A549 (cell line): Measurements from ENCODE around the gene SNX14. TPM values are rescaled to one million over a fixed set of nuclear protein-coding genes. Genes with fewer than 3 reads are reported as not detected.
"Not testable (repeated sequence)": the region's sequence is repeated elsewhere in the genome, so short reads cannot be mapped to it uniquely, and the experiment has no call there.

Source experiments
- ATAC-seq, 2 experiments: fragments of 200-7000 bp in 1 of 2; fragments of >200 bp in 1 of 2; cut with Nextera tagmentation in 1 of 2; cut with Tn5 transposase in 1 of 2; 3 replicates each; pipeline versions ENCODE4 v1.8.0 to v1.9.1; 2018 to 2020; ENCODE audit warnings: mild to moderate bottlenecking in 1 of 2, moderate library complexity in 1 of 2
- CTCF ChIA-PET: fragments of 300-600 bp; sonication (Branson Sonifier 250); formaldehyde crosslinking; extraction: SDS; loops from one replicate; lab custom pipeline; 2021; ENCODE audit warnings: antibody characterized with exemption, inconsistent platforms; lab: Yijun Ruan, JAX
- POLR2A ChIA-PET: fragments of 350-600 bp; formaldehyde crosslinking; extraction: SDS; loops from one replicate; lab custom pipeline; 2021; ENCODE audit warnings: antibody characterized with exemption, inconsistent platforms; lab: Yijun Ruan, JAX
- DNase-seq, 2 experiments: peaks; one replicate each; pipeline versions ENCODE4 v3.0.0 to v3.0.0-alpha.2; 2011 to 2016; ENCODE audit warnings: low read depth in 1 of 2, low spot score in 1 of 2
- FAIRE-seq: peaks from 2 replicates; lab custom pipeline; 2011; peaks lifted over from hg19 to GRCh38; lab: Jason Lieb, UNC
- H3K27ac ChIP-seq, 2 experiments: fragments of >200 bp; sonication (Bioruptor Twin); formaldehyde crosslinking; 3 replicates each; pipeline ENCODE4 v1.5.1; 2016 to 2017
- H3K4me1 ChIP-seq: fragments of >200 bp; sonication (Bioruptor Twin); formaldehyde crosslinking; 3 replicates; pipeline ENCODE4 v1.6.1; 2016
- H3K4me2 ChIP-seq: fragments of >200 bp; sonication (Bioruptor Twin); formaldehyde crosslinking; 3 replicates; pipeline ENCODE4 v1.6.1; 2016
- H3K4me3 ChIP-seq: fragments of >200 bp; sonication (Bioruptor Twin); formaldehyde crosslinking; 3 replicates; pipeline ENCODE4 v1.5.1; 2016
- H3K9me3 ChIP-seq: fragments of >200 bp; sonication (Bioruptor Twin); formaldehyde crosslinking; 3 replicates; pipeline ENCODE4 v1.6.1; 2016
- BCL3 ChIP-seq: fragments of >200 bp; sonication (Bioruptor Twin); formaldehyde crosslinking; IDR thresholded peaks from 3 replicates; pipeline ENCODE4 v1.6.1; 2016
- CBX2 ChIP-seq: fragments of 200-600 bp; sonication (generic); IDR thresholded peaks from 2 replicates; pipeline ENCODE4 v1.6.1; 2016; ENCODE audit warnings: low read depth, mild to moderate bottlenecking, borderline replicate concordance
- CTCF ChIP-seq: fragments of >200 bp; sonication (Bioruptor Twin); formaldehyde crosslinking; IDR thresholded peaks from 3 replicates; pipeline ENCODE4 v1.5.1; 2016
- E2F6 ChIP-seq: IDR thresholded peaks from 2 replicates; pipeline ENCODE4 v1.6.1; 2012; ENCODE audit warnings: low read depth, borderline replicate concordance
- EHMT2 ChIP-seq: fragments of 200-600 bp; sonication (generic); IDR thresholded peaks from 2 replicates; pipeline ENCODE4 v1.6.1; 2016; ENCODE audit warnings: antibody characterized with exemption, low read depth, mild to moderate bottlenecking, moderate library complexity
- EP300 ChIP-seq, 2 experiments: fragments of >200 bp; sonication (Bioruptor Twin); formaldehyde crosslinking; IDR thresholded peaks; 2 replicates in 1 of 2; 3 replicates in 1 of 2; pipeline ENCODE4 v1.6.1; 2016 to 2017
- FOSL2 ChIP-seq, 2 experiments: fragments of 450-650 bp in 1 of 2; fragments of >200 bp in 1 of 2; sonication (Bioruptor Twin) in 1 of 2; formaldehyde crosslinking; IDR thresholded peaks; 2 replicates each; pipeline versions ENCODE4 v1.5.0 to v1.6.1; 2016 to 2020; ENCODE audit warnings: mild to moderate bottlenecking in 1 of 2, moderate library complexity in 1 of 2
- FOXS1 ChIP-seq: fragments of 250-450 bp; sonication (Bioruptor Pico); IDR thresholded peaks from 2 replicates; pipeline ENCODE4 v1.5.0; 2020; ENCODE audit warnings: mild to moderate bottlenecking, moderate library complexity
- HDAC2 ChIP-seq: fragments of 200-600 bp; sonication (generic); IDR thresholded peaks from 2 replicates; pipeline ENCODE4 v1.6.1; 2016
- HOXA7 ChIP-seq: fragments of 250-450 bp; sonication (Bioruptor Pico); IDR thresholded peaks from 2 replicates; pipeline ENCODE4 v1.5.0; 2020; ENCODE audit warnings: mild to moderate bottlenecking, moderate library complexity
- HOXB13 ChIP-seq: fragments of 250-450 bp; sonication (Bioruptor Pico); IDR thresholded peaks from 2 replicates; pipeline ENCODE4 v1.5.0; 2020; ENCODE audit warnings: low read depth, mild to moderate bottlenecking, moderate library complexity
- JUNB ChIP-seq: fragments of >200 bp; sonication (Bioruptor Twin); formaldehyde crosslinking; IDR thresholded peaks from 2 replicates; pipeline ENCODE4 v1.6.1; 2016
- KDM1A ChIP-seq: fragments of 200-600 bp; sonication (generic); IDR thresholded peaks from 2 replicates; pipeline ENCODE4 v1.6.1; 2016; ENCODE audit warnings: low read depth, mild to moderate bottlenecking
- KDM5A ChIP-seq: fragments of 200-600 bp; sonication (generic); IDR thresholded peaks from 2 replicates; pipeline ENCODE4 v1.6.1; 2016; ENCODE audit warnings: antibody characterized with exemption, mild to moderate bottlenecking
- MAZ ChIP-seq: fragments of 150-350 bp; IDR thresholded peaks from 2 replicates; pipeline ENCODE4 v1.6.1; 2014; ENCODE audit warnings: antibody characterized with exemption, low read depth, low read length, borderline replicate concordance
- NPAS2 ChIP-seq: fragments of 250-450 bp; sonication (Bioruptor Pico); IDR thresholded peaks from 2 replicates; pipeline ENCODE4 v1.8.0; 2022; ENCODE audit warnings: mild to moderate bottlenecking, moderate library complexity, borderline replicate concordance
- NR3C1 ChIP-seq: fragments of >200 bp; sonication (Bioruptor Twin); formaldehyde crosslinking; IDR thresholded peaks from 3 replicates; pipeline ENCODE4 v1.6.1; 2017
- PBX3 ChIP-seq: IDR thresholded peaks from 2 replicates; pipeline ENCODE4 v1.6.1; 2012
- PHF8 ChIP-seq: fragments of 200-600 bp; sonication (generic); IDR thresholded peaks from 2 replicates; pipeline ENCODE4 v1.6.1; 2016; ENCODE audit warnings: low read depth, mild to moderate bottlenecking, antibody characterized with exemption, moderate library complexity, borderline replicate concordance
- RCOR1 ChIP-seq: fragments of 150-350 bp; IDR thresholded peaks from 2 replicates; pipeline ENCODE4 v1.6.1; 2014; ENCODE audit warnings: antibody characterized with exemption, low read length, low read depth
- RFX5 ChIP-seq: fragments of 450-650 bp; IDR thresholded peaks from 2 replicates; pipeline ENCODE4 v1.7.1; 2014; ENCODE audit warnings: antibody characterized with exemption, mild to moderate bottlenecking, moderate library complexity
- RNF2 ChIP-seq: fragments of 200-600 bp; sonication (generic); IDR thresholded peaks from 2 replicates; pipeline ENCODE4 v1.6.1; 2016; ENCODE audit warnings: low read depth, mild to moderate bottlenecking, antibody characterized with exemption, moderate library complexity, borderline replicate concordance
- USF2 ChIP-seq: fragments of 450-650 bp; IDR thresholded peaks from 2 replicates; pipeline ENCODE4 v1.6.1; 2014; ENCODE audit warnings: antibody characterized with exemption
- ZC3H11A ChIP-seq: fragments of 450-650 bp; IDR thresholded peaks from 2 replicates; pipeline ENCODE4 v1.6.1; 2014; ENCODE audit warnings: antibody characterized with exemption, mild to moderate bottlenecking
- ZSCAN20 ChIP-seq: fragments of 250-450 bp; sonication (Bioruptor Pico); IDR thresholded peaks from 2 replicates; pipeline ENCODE4 v1.8.0; 2022; ENCODE audit warnings: mild to moderate bottlenecking, moderate library complexity
- WGBS: methylation state at CpG from one replicate; pipeline ENCODE4 v1.1.6; 2017; ENCODE audit errors: missing lambda C conversion rate; 5-methylcytosine and 5-hydroxymethylcytosine counted together
- polyA plus RNA-seq, 4 experiments: library from polyadenylated mRNA; depleted of rRNA in 3 of 4; stranded (reverse); fragments of >200 nt; fragmentation: RNase III in 1 of 4; extraction: RNeasy Plus Mini Kit Qiagen cat#74134 plus additional on column Dnase treatment in 1 of 4; gene quantifications; 2 replicates in 3 of 4; 3 replicates in 1 of 4; pipeline ENCODE4 v1.2.3, GENCODE V29; 2011 to 2017

Gene SNX14
- polyA plus RNA-seq, 2 of the 4 experiments (the other 2 are of a cell fraction): 47.1 to 113 TPM

- TF ChIP-seq HOXA7 (CRISPR knock-in tag): no peak
- TF ChIP-seq JUNB: no peak
- TF ChIP-seq NPAS2 (CRISPR knock-in tag): no peak
- no peak for TF ChIP-seq HDAC2
- no peak for TF ChIP-seq FOXS1
- no peak for TF ChIP-seq CBX2
- TF ChIP-seq CTCF: no peak
- TF ChIP-seq BCL3: no peak
Measured at GRCh38 chr6:85569323-85569722, 24.3 kb downstream of the SNX14 start (continued).

DNA sequence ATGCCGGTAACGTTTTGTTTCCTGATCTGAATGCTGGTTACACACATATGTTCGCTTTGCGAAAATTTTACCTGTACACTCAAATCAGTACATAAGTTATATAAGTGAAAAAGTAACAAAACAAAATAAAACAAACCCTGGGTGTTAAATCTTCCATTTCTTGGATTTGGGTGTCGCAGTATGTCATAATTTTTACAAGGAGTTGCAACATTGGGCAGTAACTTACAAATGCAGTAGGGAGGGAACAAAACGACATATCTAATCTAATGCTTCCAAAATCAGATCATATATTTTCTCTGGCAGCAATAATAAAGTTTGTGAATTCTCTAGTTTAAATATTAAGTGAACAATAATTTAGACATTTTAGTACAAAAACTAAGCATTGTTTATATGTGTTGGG, 25.2 kb downstream of the SNX14 start:
- H3K9me3 ChIP-seq: no peaks in the 10 kb centered on the region
- DNase-seq (no peak), FAIRE-seq (no peak), ATAC-seq (no peak)
- H3K4me1 ChIP-seq: 0 out of 3 replicates have a peak, but pooled peaks cover 8% of the 10 kb centered on the region
- ChIA-PET POLR2A (no interaction called here), CTCF (no interaction called here)
- H3K4me2 ChIP-seq: no peak overlapping the region
- H3K27ac ChIP-seq: no peak overlapping the region
- H3K4me3 ChIP-seq: no peak overlapping the region
- 89% methylated on average over 6 of the region's 6 CpGs for WGBS
- TF ChIP-seq RCOR1: no peak
- no peak for TF ChIP-seq NR3C1
- TF ChIP-seq EHMT2: no peak
- TF ChIP-seq EP300 (IDR thresholded peaks at IDR 0.05): no peak
- TF ChIP-seq MAZ: no peak
- TF ChIP-seq E2F6: no peak
- TF ChIP-seq FOSL2 (IDR thresholded peaks at IDR 0.05): no peak
- TF ChIP-seq FOSL2 (CRISPR knock-in tag; IDR thresholded peaks at IDR 0.05): no peak
- TF ChIP-seq PHF8: no peak
- TF ChIP-seq, all 56 proteins: peak for 0

DNA sequence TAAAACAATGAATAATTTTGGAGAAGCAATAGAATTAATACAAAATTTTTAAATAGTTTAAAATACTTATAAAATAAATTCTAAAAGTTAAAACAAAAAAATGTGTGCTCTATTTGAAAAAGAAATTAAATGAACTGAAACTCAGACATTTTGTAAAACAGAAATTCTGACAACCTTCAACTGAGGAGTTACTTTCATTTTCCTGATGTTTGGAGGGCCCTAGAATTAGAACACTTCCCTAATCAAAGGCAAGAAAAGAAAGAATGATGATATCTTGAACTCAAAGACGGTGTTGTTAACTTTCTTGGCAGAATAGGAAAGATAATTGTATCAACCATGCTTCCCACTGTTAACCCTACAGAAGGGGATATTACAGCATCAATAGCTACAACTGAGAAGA, 27.9 kb downstream of the SNX14 start:
- no peak for TF ChIP-seq KDM1A
- TF ChIP-seq BCL3: no peak
- TF ChIP-seq RFX5: no peak
- TF ChIP-seq ZSCAN20 (CRISPR knock-in tag): no peak
- no peak for TF ChIP-seq USF2
- TF ChIP-seq CTCF: no peak
- no peak for TF ChIP-seq EHMT2
- no peak for TF ChIP-seq PBX3
- no peak for TF ChIP-seq HOXB13
- no peak for TF ChIP-seq ZC3H11A
- TF ChIP-seq RNF2: no peak
- TF ChIP-seq KDM5A: no peak
- ChIA-PET CTCF (no interaction called here), POLR2A (no interaction called here)
- no peak for FAIRE-seq
- 74% methylated on average over 1 of the region's 1 CpG for WGBS
- no peak overlapping the region for H3K27ac ChIP-seq
- H3K9me3 ChIP-seq: no peaks in the 10 kb centered on the region
- no peak for ATAC-seq
- H3K4me2 ChIP-seq: no peak overlapping the region
- 0 out of 3 replicates have a peak, but pooled peaks cover 8% of the 10 kb centered on the region for H3K4me1 ChIP-seq
- no peak overlapping the region for H3K4me3 ChIP-seq
- no peak for DNase-seq

DNA sequence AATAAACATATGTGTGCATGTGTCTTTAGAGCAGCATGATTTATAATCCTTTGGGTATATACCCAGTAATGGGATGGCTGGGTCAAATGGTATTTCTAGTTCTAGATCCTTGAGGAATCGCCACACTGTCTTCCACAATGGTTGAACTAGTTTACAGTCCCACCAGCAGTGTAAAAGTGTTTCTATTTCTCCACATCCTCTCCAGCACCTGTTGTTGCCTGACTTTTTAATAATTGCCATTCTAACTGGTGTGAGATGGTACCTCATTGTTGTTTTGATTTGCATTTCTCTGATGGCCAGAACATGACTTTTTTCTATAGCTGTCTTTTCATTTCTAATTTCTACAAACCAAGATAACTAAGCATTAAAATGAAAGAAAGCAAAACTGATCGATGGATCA, 29.4 kb downstream of the SNX14 start:
- H3K4me3 ChIP-seq, FAIRE-seq, H3K9me3 ChIP-seq, ATAC-seq, H3K27ac ChIP-seq, POLR2A ChIA-PET, H3K4me1 ChIP-seq, H3K4me2 ChIP-seq, CTCF ChIA-PET, DNase-seq: not testable (repeated sequence)
- WGBS: 91% methylated on average over 2 of the region's 2 CpGs
